GM18867 (cell line): Measurements from ENCODE around the gene CCSER2.

Experiments
- ATAC-seq: cut with Tn5 transposase; IDR thresholded peaks from one replicate; pipeline ENCODE4 v1.9.1; 2021; ENCODE audit warnings: mild to moderate bottlenecking, moderate library complexity; ENCODE audit not compliant: unreplicated experiment

The CCSER2 gene

GRCh38 chr10:84540617-84541288 lies 212.4 kb downstream of the CCSER2 start:
- peak; percentile 85 for ATAC-seq

- ATAC-seq, result no peak
These were observed 212.9 kb downstream of the CCSER2 start for GRCh38 chr10:84541289-84541637.

GRCh38 chr10:84542522-84543490 lies 214.4 kb downstream of the CCSER2 start:
- ATAC-seq, result no peak

GRCh38 chr10:84543948-84544347 lies 215.6 kb downstream of the CCSER2 start:
- ATAC-seq, result no peak

- ATAC-seq, result no peak
These were observed 217.3 kb downstream of the CCSER2 start for GRCh38 chr10:84545651-84546050.

- ATAC-seq, result no peak
These were observed 218.2 kb downstream of the CCSER2 start for GRCh38 chr10:84546609-84547008.

- ATAC-seq, result no peak
These were observed 219.2 kb downstream of the CCSER2 start for GRCh38 chr10:84547616-84548015.

GRCh38 chr10:84548869-84549268 lies 220.5 kb downstream of the CCSER2 start:
- no peak for ATAC-seq

- ATAC-seq, result no peak
These were observed 221.2 kb downstream of the CCSER2 start for GRCh38 chr10:84549368-84550165.

- ATAC-seq, result no peak
These were observed 222.5 kb downstream of the CCSER2 start for GRCh38 chr10:84550756-84551436.

GRCh38 chr10:84551437-84552120 lies 223.2 kb downstream of the CCSER2 start:
- peak; percentile 56 for ATAC-seq

GRCh38 chr10:84552478-84552877 lies 224.1 kb downstream of the CCSER2 start:
- no peak for ATAC-seq

- no peak for ATAC-seq
These were observed 234.2 kb downstream of the CCSER2 start for GRCh38 chr10:84562592-84562991.

GRCh38 chr10:84563355-84563754 lies 235.0 kb downstream of the CCSER2 start:
- peak; percentile 55 for ATAC-seq

- no peak for ATAC-seq
These were observed 235.5 kb downstream of the CCSER2 start for GRCh38 chr10:84563868-84564267.

- ATAC-seq, result no peak
These were observed 237.6 kb downstream of the CCSER2 start for GRCh38 chr10:84565881-84566582.

- ATAC-seq, result no peak
These were observed 238.7 kb downstream of the CCSER2 start for GRCh38 chr10:84567133-84567532.
